WTC11 (cell line): ENCODE measurements around the gene IQCE. TPM values are rescaled to one million over a fixed set of nuclear protein-coding genes. Genes with fewer than 3 reads are reported as not detected.

Experiments used
- ATAC-seq: fragments of 200-7000 bp; cut with Tn5 transposase; 2 replicates; pipeline ENCODE4 v1.10.0; 2021; ENCODE audit warnings: mild to moderate bottlenecking, moderate library complexity
- CTCF ChIA-PET: fragments of 300-600 bp; sonication (Branson Sonifier 250); formaldehyde crosslinking; loops from one replicate; lab custom pipeline; 2021; ENCODE audit warnings: antibody characterized with exemption; lab: Charles Lee
- POLR2A ChIA-PET: fragments of 350-600 bp; sonication (Branson Sonifier 250); formaldehyde crosslinking; loops from one replicate; lab custom pipeline; 2021; ENCODE audit warnings: antibody characterized with exemption; lab: Charles Lee
- DNase-seq: peaks from one replicate; pipeline ENCODE4 v3.0.0; 2021; ENCODE audit warnings: low spot score
- H3K27ac Mint-ChIP-seq: 2 replicates; pipeline ENCODE4 v1.8.0; 2021; ENCODE audit warnings: mixed read lengths
- H3K27me3 Mint-ChIP-seq: 2 replicates; pipeline ENCODE4 v1.8.0; 2021; ENCODE audit warnings: low read depth, mild to moderate bottlenecking, moderate library complexity, mixed read lengths
- H3K36me3 Mint-ChIP-seq: 2 replicates; pipeline ENCODE4 v1.8.0; 2021; ENCODE audit warnings: mixed read lengths
- H3K4me1 Mint-ChIP-seq: 2 replicates; pipeline ENCODE4 v1.8.0; 2022; ENCODE audit warnings: mixed read lengths
- H3K4me3 Mint-ChIP-seq: 2 replicates; pipeline ENCODE4 v1.8.0; 2021; ENCODE audit warnings: mild to moderate bottlenecking, moderate library complexity, mixed read lengths
- H3K9me3 Mint-ChIP-seq: 2 replicates; pipeline ENCODE4 v1.8.0; 2021; ENCODE audit warnings: mixed read lengths
- AFF4 ChIP-seq: sonication (generic); formaldehyde crosslinking; IDR thresholded peaks from 2 replicates; pipeline ENCODE4 v1.8.1; 2023; ENCODE audit warnings: mild to moderate bottlenecking, missing genetic modification reagents, borderline replicate concordance
- ATF1 ChIP-seq: sonication (generic); formaldehyde crosslinking; IDR thresholded peaks from 2 replicates; pipeline ENCODE4 v1.8.1; 2023; ENCODE audit warnings: mild to moderate bottlenecking, moderate library complexity, missing genetic modification reagents
- ATF2 ChIP-seq: sonication (generic); formaldehyde crosslinking; IDR thresholded peaks from 2 replicates; pipeline ENCODE4 v1.8.1; 2022; ENCODE audit warnings: low read depth, missing genetic modification reagents, borderline replicate concordance
- ATF3 ChIP-seq: sonication (generic); formaldehyde crosslinking; conservative IDR thresholded peaks from 2 replicates; pipeline ENCODE4 v1.8.1; 2022; ENCODE audit warnings: mild to moderate bottlenecking, missing genetic modification reagents
- EMX1 ChIP-seq: fragments of 250-450 bp; sonication (Bioruptor Pico); IDR thresholded peaks from 2 replicates; pipeline ENCODE4 v1.8.0; 2021; ENCODE audit warnings: mild to moderate bottlenecking
- FOXP1 ChIP-seq: sonication (generic); formaldehyde crosslinking; IDR thresholded peaks from 2 replicates; pipeline ENCODE4 v1.8.0; 2022; ENCODE audit warnings: missing genetic modification reagents, mild to moderate bottlenecking, moderate library complexity, borderline replicate concordance
- GTF2I ChIP-seq: fragments of 250-450 bp; sonication (Bioruptor Pico); conservative IDR thresholded peaks from 2 replicates; pipeline ENCODE4 v1.4.0; 2021; ENCODE audit warnings: mild to moderate bottlenecking
- HMGA2 ChIP-seq: fragments of 250-450 bp; sonication (Bioruptor Pico); IDR thresholded peaks from 2 replicates; pipeline ENCODE4 v1.4.0; 2021; ENCODE audit warnings: mild to moderate bottlenecking, moderate library complexity
- JAZF1 ChIP-seq: fragments of 250-450 bp; sonication (Bioruptor Pico); IDR thresholded peaks from 2 replicates; pipeline ENCODE4 v1.9.0; 2021; ENCODE audit warnings: moderate library complexity, mild to moderate bottlenecking, inconsistent platforms
- KAT7 ChIP-seq: sonication (generic); formaldehyde crosslinking; IDR thresholded peaks from 2 replicates; pipeline ENCODE4 v1.8.1; 2023; ENCODE audit warnings: missing genetic modification reagents, mild to moderate bottlenecking, borderline replicate concordance
- MAX ChIP-seq: sonication (generic); formaldehyde crosslinking; IDR thresholded peaks from 2 replicates; pipeline ENCODE4 v1.8.0; 2022; ENCODE audit warnings: mild to moderate bottlenecking, missing genetic modification reagents
- NR1H2 ChIP-seq: sonication (generic); formaldehyde crosslinking; IDR thresholded peaks from 2 replicates; pipeline ENCODE4 v1.9.0; 2021; ENCODE audit warnings: mild to moderate bottlenecking, moderate library complexity, missing genetic modification reagents
- NR3C1 ChIP-seq: sonication (generic); formaldehyde crosslinking; conservative IDR thresholded peaks from 2 replicates; pipeline ENCODE4 v1.8.1; 2023; ENCODE audit warnings: low read depth, mild to moderate bottlenecking, missing genetic modification reagents
- PRRX2 ChIP-seq: fragments of 250-450 bp; sonication (Bioruptor Pico); IDR thresholded peaks from 2 replicates; pipeline ENCODE4 v1.8.0; 2021; ENCODE audit warnings: mild to moderate bottlenecking
- RORB ChIP-seq: fragments of 250-450 bp; sonication (Bioruptor Pico); IDR thresholded peaks from 2 replicates; pipeline ENCODE4 v1.9.0; 2021; ENCODE audit warnings: mild to moderate bottlenecking
- USF1 ChIP-seq: sonication (generic); formaldehyde crosslinking; IDR thresholded peaks from 2 replicates; pipeline ENCODE4 v1.8.0; 2022; ENCODE audit warnings: mild to moderate bottlenecking, missing genetic modification reagents
- ZBTB43 ChIP-seq: sonication (generic); formaldehyde crosslinking; IDR thresholded peaks from 2 replicates; pipeline ENCODE4 v1.8.1; 2023; ENCODE audit warnings: mild to moderate bottlenecking, missing genetic modification reagents
- ZNF121 ChIP-seq: sonication (generic); formaldehyde crosslinking; IDR thresholded peaks from 2 replicates; pipeline ENCODE4 v1.8.0; 2023; ENCODE audit warnings: missing genetic modification reagents
- ZNF138 ChIP-seq: sonication (generic); formaldehyde crosslinking; conservative IDR thresholded peaks from 2 replicates; pipeline ENCODE4 v1.8.1; 2022; ENCODE audit warnings: mild to moderate bottlenecking, moderate library complexity, missing genetic modification reagents
- ZNF263 ChIP-seq: sonication (generic); formaldehyde crosslinking; IDR thresholded peaks from 2 replicates; pipeline ENCODE4 v1.8.1; 2022; ENCODE audit warnings: low read depth, mild to moderate bottlenecking, moderate library complexity, missing genetic modification reagents
- ZNF396 ChIP-seq: fragments of 250-450 bp; sonication (Bioruptor Pico); IDR thresholded peaks from 2 replicates; pipeline ENCODE4 v1.8.0; 2021; ENCODE audit warnings: mild to moderate bottlenecking, moderate library complexity, borderline replicate concordance
- ZNF416 ChIP-seq: fragments of 250-450 bp; sonication (Bioruptor Pico); IDR thresholded peaks from 2 replicates; pipeline ENCODE4 v1.9.0; 2021; ENCODE audit warnings: mild to moderate bottlenecking, inconsistent platforms
- ZNF423 ChIP-seq: fragments of 250-450 bp; sonication (Bioruptor Pico); IDR thresholded peaks from 2 replicates; pipeline ENCODE4 v2.1.2; 2022; ENCODE audit warnings: mild to moderate bottlenecking, moderate library complexity
- ZNF512 ChIP-seq: sonication (generic); formaldehyde crosslinking; IDR thresholded peaks from 2 replicates; pipeline ENCODE4 v1.8.1; 2022; ENCODE audit warnings: missing genetic modification reagents, borderline replicate concordance
- total RNA-seq: library from RNA; stranded (reverse); gene quantifications from 3 replicates; pipeline ENCODE4 v1.2.3, GENCODE V29; 2021

The IQCE gene
- total RNA-seq, 1 experiment from 2014 or later, result 4.4 TPM

- no peak for TF ChIP-seq AFF4 (CRISPR knock-in tag)
- no peak for TF ChIP-seq ZBTB43 (CRISPR knock-in tag)
- no peak for TF ChIP-seq ATF2 (CRISPR knock-in tag)
- no peak for TF ChIP-seq PRRX2
- no peak for TF ChIP-seq ZNF512
- TF ChIP-seq MAX (CRISPR knock-in tag), result peak; percentile 19; the same call in 1 of the 2 replicates
- peak; percentile 90 for TF ChIP-seq ZNF263 (CRISPR knock-in tag)
- TF ChIP-seq FOXP1 (CRISPR knock-in tag), result no peak
Observed at GRCh38 chr7:2621948-2622640, 63.3 kb downstream of the IQCE start (continued).

GRCh38 chr7:2622869-2623697, 64.3 kb downstream of the IQCE start:
- ChIA-PET POLR2A (interaction anchor here (0.8 to 1.9 kb wide), 2 partner anchors 8 to 14 kb away, joined by 3 to 8 read pairs; partner anchors contain the start of gene TTYH3), CTCF (interaction anchor here (0.8 to 4.6 kb wide), 12 partner anchors 8 to 172 kb away, joined by 3 to 27 read pairs (median 7); partner anchors contain the start of gene TTYH3)
- no peak for TF ChIP-seq ZNF416
- TF ChIP-seq ATF3 (CRISPR knock-in tag), result no peak
- TF ChIP-seq HMGA2, result no peak
- TF ChIP-seq ATF1 (CRISPR knock-in tag), result no peak
- no peak for TF ChIP-seq PRRX2
- TF ChIP-seq NR3C1 (CRISPR knock-in tag), result no peak
- no peak for TF ChIP-seq USF1 (CRISPR knock-in tag)
- TF ChIP-seq RORB (CRISPR knock-in tag), result no peak
- TF ChIP-seq ZNF423 (CRISPR knock-in tag), result no peak
- TF ChIP-seq JAZF1, result no peak
- no peak for TF ChIP-seq NR1H2 (CRISPR knock-in tag)
- TF ChIP-seq EMX1 (CRISPR knock-in tag), result no peak
- TF ChIP-seq KAT7 (CRISPR knock-in tag), result no peak
- TF ChIP-seq ZNF396 (CRISPR knock-in tag), result no peak
- TF ChIP-seq ZNF121 (CRISPR knock-in tag), result no peak
- TF ChIP-seq ZNF138 (CRISPR knock-in tag), result no peak
- no peak for TF ChIP-seq ZBTB43 (CRISPR knock-in tag)
- no peak for TF ChIP-seq GTF2I (CRISPR knock-in tag)

More at GRCh38 chr7:2622869-2623697, 64.3 kb downstream of the IQCE start:
- ATAC-seq, result no peak
- Mint-ChIP-seq H3K4me1 (peaks cover 20% of the 10 kb centered on the region), H3K9me3 (no peaks in the 10 kb centered on the region), H3K36me3 (no peaks in the 10 kb centered on the region), H3K4me3 (no peak overlapping the region), H3K27me3 (no peaks in the 10 kb centered on the region; the same call in 1 of the 2 replicates), H3K27ac (no peak overlapping the region)
- DNase-seq, result no peak
